ENCODE data around the gene PICALM.

The PICALM gene

DNA sequence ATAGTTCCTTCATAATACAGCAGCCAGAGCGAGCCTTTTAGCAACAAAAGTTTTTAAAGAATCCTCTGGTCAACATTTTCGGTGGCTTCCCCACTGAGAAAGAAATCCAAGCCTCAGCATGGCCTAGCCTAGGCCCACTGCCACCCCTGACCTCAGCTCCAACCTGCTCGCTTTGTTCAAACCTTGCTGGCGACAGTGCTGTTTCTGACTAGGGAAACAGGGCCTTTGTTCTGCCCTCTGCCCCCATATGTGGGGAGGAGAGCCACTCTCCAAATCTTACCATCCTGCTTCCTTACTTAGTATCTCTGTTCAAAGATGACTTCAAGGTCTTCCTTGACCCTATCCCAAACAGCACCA, 117.9 kb downstream of the PICALM start:
- H2AFZ ChIP-seq (ENCODE audit: low read depth, low read length), result no peak overlapping the region
- H3K27me3 ChIP-seq (ENCODE audit: insufficient read depth, low read length, poor library complexity), result no peaks in the 10 kb centered on the region
- H3K9ac ChIP-seq (ENCODE audit: low read depth, low read length), result no peak overlapping the region
- no peak overlapping the region for H3K27ac ChIP-seq (ENCODE audit: low read length)
- H3K4me2 ChIP-seq (ENCODE audit: insufficient read depth, low read length), result no peak overlapping the region
- H3K4me3 ChIP-seq (ENCODE audit: low read depth in 1 of 2, low read length in 2 of 2), result no peak overlapping the region
- H3K36me3 ChIP-seq (ENCODE audit: insufficient read depth, low read length), result peaks cover 17% of the 10 kb centered on the region
- TF ChIP-seq, protein P1, sequence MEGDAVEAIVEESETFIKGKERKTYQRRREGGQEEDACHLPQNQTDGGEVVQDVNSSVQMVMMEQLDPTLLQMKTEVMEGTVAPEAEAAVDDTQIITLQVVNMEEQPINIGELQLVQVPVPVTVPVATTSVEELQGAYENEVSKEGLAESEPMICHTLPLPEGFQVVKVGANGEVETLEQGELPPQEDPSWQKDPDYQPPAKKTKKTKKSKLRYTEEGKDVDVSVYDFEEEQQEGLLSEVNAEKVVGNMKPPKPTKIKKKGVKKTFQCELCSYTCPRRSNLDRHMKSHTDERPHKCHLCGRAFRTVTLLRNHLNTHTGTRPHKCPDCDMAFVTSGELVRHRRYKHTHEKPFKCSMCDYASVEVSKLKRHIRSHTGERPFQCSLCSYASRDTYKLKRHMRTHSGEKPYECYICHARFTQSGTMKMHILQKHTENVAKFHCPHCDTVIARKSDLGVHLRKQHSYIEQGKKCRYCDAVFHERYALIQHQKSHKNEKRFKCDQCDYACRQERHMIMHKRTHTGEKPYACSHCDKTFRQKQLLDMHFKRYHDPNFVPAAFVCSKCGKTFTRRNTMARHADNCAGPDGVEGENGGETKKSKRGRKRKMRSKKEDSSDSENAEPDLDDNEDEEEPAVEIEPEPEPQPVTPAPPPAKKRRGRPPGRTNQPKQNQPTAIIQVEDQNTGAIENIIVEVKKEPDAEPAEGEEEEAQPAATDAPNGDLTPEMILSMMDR (IDR thresholded peaks at IDR 0.05; ENCODE audit: borderline replicate concordance, extremely low read depth, low read length, poor library complexity, severe bottlenecking), result no peak
- TF ChIP-seq EZH2 (IDR thresholded peaks at IDR 0.05; ENCODE audit: borderline replicate concordance, low read depth, low read length, severe bottlenecking), result no peak
- no peaks in the 10 kb centered on the region for H3K4me1 ChIP-seq (ENCODE audit: insufficient read depth, low read length)
- H3K9me3 ChIP-seq (ENCODE audit: insufficient read depth, low read length, severe bottlenecking), result no peaks in the 10 kb centered on the region
- DNase-seq, result no peak
- ATAC-seq (ENCODE audit: insufficient read depth, low read depth), result peak; percentile 36; the same call in 1 of the 3 replicates
- no peaks in the 10 kb centered on the region for H4K20me1 ChIP-seq (ENCODE audit: insufficient read depth, low read length)
- no peaks in the 10 kb centered on the region for H3K79me2 ChIP-seq (ENCODE audit: insufficient read depth, low read length)

DNA sequence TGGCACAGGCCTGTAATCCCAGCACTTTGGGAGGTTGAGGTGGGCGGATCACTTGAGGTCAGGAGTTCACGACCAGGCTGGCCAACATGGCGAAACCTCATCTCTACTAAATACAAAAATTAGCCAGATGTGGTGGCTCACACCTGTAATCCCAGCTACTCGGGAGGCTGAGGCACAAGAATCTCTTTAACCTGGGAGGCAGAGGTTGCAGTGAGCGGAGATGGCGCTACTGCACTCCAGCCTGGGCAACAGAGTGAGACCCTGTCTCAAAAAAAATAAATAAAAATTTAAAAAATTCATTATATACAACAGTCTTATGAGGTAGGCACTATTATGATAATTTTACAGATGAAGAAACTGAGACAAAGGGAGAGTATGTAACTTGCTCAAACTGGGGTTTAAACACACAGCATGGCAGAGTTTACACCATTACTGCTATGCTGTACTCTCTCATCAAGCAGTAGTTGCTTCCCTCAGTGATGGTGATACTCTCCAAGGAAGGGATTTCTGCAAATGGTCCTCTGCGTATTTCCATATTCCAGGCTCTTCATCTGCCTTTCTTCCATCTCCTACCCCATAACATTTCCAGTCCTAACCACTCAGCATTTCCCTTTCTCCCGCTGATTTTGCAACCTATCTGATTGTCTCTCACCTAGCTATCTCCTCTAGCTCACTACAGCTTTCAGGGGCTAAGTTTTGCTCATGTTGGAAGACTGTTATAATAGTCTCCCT, 118.4 kb downstream of the PICALM start:
- Histone ChIP-seq H3K79me2 (ENCODE audit: insufficient read depth, low read length) (no peaks in the 10 kb centered on the region), H3K9me3 (ENCODE audit: insufficient read depth, low read length, severe bottlenecking) (peaks cover 5% of the 10 kb centered on the region), H2AFZ (ENCODE audit: low read depth, low read length) (no peak overlapping the region), H3K9ac (ENCODE audit: low read depth, low read length) (no peak overlapping the region), H3K4me2 (ENCODE audit: insufficient read depth, low read length) (no peak overlapping the region), H3K27ac (ENCODE audit: low read length) (no peak overlapping the region), H3K36me3 (ENCODE audit: insufficient read depth, low read length) (peaks cover 11% of the 10 kb centered on the region; the same call in 1 of the 2 replicates), H3K4me1 (ENCODE audit: insufficient read depth, low read length) (no peaks in the 10 kb centered on the region), H4K20me1 (ENCODE audit: insufficient read depth, low read length) (no peaks in the 10 kb centered on the region), H3K4me3 (ENCODE audit: low read depth in 1 of 2, low read length in 2 of 2) (no peak overlapping the region), H3K27me3 (ENCODE audit: insufficient read depth, low read length, poor library complexity) (no peaks in the 10 kb centered on the region)
- no peak for TF ChIP-seq EZH2 (IDR thresholded peaks at IDR 0.05; ENCODE audit: borderline replicate concordance, low read depth, low read length, severe bottlenecking)
- ATAC-seq (ENCODE audit: insufficient read depth, low read depth) (peak; percentile 30; the same call in 1 of the 3 replicates), DNase-seq (no peak)

DNA sequence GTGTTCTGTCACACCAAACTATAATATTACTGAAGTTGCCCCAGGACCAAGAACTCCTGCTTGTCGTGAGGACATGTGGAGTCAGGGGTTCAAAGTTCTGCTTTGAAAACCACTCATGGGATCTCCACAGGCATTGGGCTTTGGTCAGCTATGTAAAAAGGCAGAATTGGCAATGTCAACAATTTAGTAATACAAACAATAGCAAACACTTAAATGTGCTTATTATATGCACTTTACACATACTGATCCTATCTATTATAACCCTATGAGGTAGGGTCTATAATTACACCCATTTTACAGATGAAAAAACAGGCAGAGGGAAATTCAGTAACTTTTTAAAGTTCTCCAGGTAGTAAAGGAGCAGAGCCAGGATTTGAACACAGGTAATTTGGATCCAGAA, 119.1 kb downstream of the PICALM start:
- TF ChIP-seq, protein P1 (IDR thresholded peaks at IDR 0.05; ENCODE audit: borderline replicate concordance, extremely low read depth, low read length, poor library complexity, severe bottlenecking), result no peak
- no peak for TF ChIP-seq EZH2 (IDR thresholded peaks at IDR 0.05; ENCODE audit: borderline replicate concordance, low read depth, low read length, severe bottlenecking)
- H3K4me3 ChIP-seq (ENCODE audit: low read depth in 1 of 2, low read length in 2 of 2), result no peak overlapping the region
- H3K27me3 ChIP-seq (ENCODE audit: insufficient read depth, low read length, poor library complexity), result no peaks in the 10 kb centered on the region
- peaks cover 10% of the 10 kb centered on the region for H3K9me3 ChIP-seq (ENCODE audit: insufficient read depth, low read length, severe bottlenecking)
- H2AFZ ChIP-seq (ENCODE audit: low read depth, low read length), result no peak overlapping the region
- peaks cover 8% of the 10 kb centered on the region; the same call in 1 of the 2 replicates for H3K36me3 ChIP-seq (ENCODE audit: insufficient read depth, low read length)
- H4K20me1 ChIP-seq (ENCODE audit: insufficient read depth, low read length), result no peaks in the 10 kb centered on the region
- no peak overlapping the region for H3K27ac ChIP-seq (ENCODE audit: low read length)
- H3K9ac ChIP-seq (ENCODE audit: low read depth, low read length), result no peak overlapping the region
- DNase-seq (no peak), ATAC-seq (ENCODE audit: insufficient read depth, low read depth) (no peak)
- no peaks in the 10 kb centered on the region for H3K79me2 ChIP-seq (ENCODE audit: insufficient read depth, low read length)
- H3K4me2 ChIP-seq (ENCODE audit: insufficient read depth, low read length), result no peak overlapping the region
- H3K4me1 ChIP-seq (ENCODE audit: insufficient read depth, low read length), result no peaks in the 10 kb centered on the region

DNA sequence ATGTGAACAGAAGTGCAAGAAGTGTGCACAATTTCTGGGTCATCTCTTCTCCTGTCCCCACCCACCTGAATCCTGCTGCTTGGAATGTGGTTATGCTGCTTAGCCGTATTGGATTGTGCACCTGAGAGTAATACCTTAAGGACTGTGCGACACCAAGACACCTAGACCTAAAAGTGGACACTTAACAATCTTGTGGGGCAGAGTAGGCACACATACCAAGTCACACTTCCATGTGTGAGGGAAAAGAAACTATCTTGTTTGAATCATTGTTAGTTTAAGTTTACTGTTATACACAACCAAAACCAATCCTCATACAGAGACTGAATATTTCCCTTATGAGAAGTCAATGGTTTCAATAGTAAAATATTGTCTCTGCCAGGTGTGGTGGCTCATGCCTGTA, 120.0 kb downstream of the PICALM start:
- no peak for ATAC-seq (ENCODE audit: insufficient read depth, low read depth)
- H3K4me1 ChIP-seq (ENCODE audit: insufficient read depth, low read length), result no peaks in the 10 kb centered on the region
- H3K36me3 ChIP-seq (ENCODE audit: insufficient read depth, low read length), result peaks cover 2% of the 10 kb centered on the region; the same call in 1 of the 2 replicates
- H3K27ac ChIP-seq (ENCODE audit: low read length), result no peak overlapping the region
- no peaks in the 10 kb centered on the region for H4K20me1 ChIP-seq (ENCODE audit: insufficient read depth, low read length)
- TF ChIP-seq EZH2 (IDR thresholded peaks at IDR 0.05; ENCODE audit: borderline replicate concordance, low read depth, low read length, severe bottlenecking), result no peak
- TF ChIP-seq, protein P1 (IDR thresholded peaks at IDR 0.05; ENCODE audit: borderline replicate concordance, extremely low read depth, low read length, poor library complexity, severe bottlenecking), result no peak
- H3K79me2 ChIP-seq (ENCODE audit: insufficient read depth, low read length), result no peaks in the 10 kb centered on the region
- peaks cover 15% of the 10 kb centered on the region for H3K9me3 ChIP-seq (ENCODE audit: insufficient read depth, low read length, severe bottlenecking)
- H3K4me3 ChIP-seq (ENCODE audit: low read depth in 1 of 2, low read length in 2 of 2), result no peak overlapping the region
- H3K9ac ChIP-seq (ENCODE audit: low read depth, low read length), result no peak overlapping the region
- H2AFZ ChIP-seq (ENCODE audit: low read depth, low read length), result no peak overlapping the region
- no peak for DNase-seq
- H3K27me3 ChIP-seq (ENCODE audit: insufficient read depth, low read length, poor library complexity), result no peaks in the 10 kb centered on the region
- no peak overlapping the region for H3K4me2 ChIP-seq (ENCODE audit: insufficient read depth, low read length)
